Hypothalamus (tissue), 51 donors: Measurements from ENCODE around the gene GALNT4.
A peak's percentile ranks its signal among the peaks of the same experiment; 100 is the strongest.

Experiments used
- DNase-seq, 51 donors: peaks; one replicate each; lab custom pipeline; 2025; lab: John Stamatoyannopoulos, UW

GALNT4 gene

DNA sequence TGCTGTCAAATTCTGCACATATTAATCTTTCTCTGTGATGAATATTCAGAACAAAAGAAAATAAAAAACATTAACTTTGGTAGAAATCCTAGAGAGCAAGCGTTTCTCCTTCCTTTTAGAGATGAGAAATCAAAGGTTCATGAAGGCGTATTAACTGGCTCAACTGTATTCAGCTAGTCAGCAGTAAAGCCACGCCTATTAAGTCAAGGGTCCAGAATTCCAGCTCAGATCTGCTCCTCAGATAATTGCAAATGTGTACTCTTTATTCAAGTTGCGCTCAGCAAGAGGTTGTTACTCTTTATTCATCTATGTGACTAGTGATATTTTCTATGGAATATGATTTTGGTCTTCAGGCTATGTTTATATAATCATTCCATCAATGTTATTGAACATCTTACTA lies 14.3 kb upstream of the GALNT4 start:
- DNase-seq: no peak

DNA sequence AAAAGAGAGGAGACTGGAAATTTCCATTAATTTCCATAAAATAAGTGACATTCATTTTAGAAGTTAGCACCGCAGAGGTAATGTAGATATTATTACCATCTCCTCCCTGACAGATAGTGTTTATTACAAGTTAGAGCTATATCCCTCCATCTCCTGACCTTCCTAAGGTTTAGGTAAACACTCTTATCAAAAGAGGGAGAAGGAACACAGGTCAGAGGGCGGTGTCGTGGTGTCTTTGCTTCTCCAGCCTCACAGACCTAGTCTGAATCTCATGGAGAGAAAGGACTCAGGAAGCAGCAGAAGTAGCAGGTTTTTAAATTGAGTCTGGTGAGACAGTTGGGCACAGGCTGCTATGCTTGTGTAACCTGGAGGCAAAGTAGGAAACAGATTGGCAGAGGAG lies 12.8 kb upstream of the GALNT4 start:
- DNase-seq: no peak

DNA sequence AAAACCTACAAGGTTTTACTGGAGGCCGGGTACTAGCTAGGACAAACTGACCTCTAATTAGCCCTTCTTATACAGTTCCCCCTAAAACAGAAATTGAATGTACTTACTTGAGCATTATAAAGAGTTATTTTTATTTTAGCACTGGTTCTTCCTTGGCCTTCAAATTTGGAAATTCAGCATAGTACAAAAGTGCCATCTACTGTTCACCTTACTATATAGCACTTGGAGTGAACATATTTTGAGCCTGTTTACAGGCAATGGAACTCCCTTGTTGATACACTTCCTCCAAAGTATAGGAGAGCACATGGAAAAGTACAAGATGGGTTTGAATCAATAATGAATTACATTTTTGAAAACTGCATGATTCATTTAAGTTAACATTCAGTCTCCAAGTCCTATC lies 5.1 kb upstream of the GALNT4 start:
- DNase-seq: peak in 3 of 51 donors; percentile 5 to 59 (median 22)

DNA sequence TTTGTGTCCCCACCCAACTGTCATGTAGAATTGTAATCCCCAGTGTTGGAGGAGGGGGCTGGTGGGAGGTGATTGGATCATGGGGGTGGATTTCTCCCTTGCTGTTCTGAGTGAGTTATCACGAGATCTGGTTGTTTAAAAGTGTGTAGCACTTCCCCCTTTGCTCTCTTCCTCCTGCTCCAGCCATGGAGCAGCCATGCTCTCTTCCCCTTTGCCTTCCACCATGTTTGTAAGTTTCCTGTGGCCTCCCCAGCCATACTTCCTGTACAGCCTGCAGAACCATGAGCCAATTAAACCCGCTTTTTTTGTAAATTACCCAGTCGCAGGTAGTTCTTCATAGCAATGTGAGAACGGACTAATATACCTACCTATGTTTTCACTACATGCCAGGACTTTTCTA lies 3.8 kb upstream of the GALNT4 start:
- DNase-seq: no peak

DNA sequence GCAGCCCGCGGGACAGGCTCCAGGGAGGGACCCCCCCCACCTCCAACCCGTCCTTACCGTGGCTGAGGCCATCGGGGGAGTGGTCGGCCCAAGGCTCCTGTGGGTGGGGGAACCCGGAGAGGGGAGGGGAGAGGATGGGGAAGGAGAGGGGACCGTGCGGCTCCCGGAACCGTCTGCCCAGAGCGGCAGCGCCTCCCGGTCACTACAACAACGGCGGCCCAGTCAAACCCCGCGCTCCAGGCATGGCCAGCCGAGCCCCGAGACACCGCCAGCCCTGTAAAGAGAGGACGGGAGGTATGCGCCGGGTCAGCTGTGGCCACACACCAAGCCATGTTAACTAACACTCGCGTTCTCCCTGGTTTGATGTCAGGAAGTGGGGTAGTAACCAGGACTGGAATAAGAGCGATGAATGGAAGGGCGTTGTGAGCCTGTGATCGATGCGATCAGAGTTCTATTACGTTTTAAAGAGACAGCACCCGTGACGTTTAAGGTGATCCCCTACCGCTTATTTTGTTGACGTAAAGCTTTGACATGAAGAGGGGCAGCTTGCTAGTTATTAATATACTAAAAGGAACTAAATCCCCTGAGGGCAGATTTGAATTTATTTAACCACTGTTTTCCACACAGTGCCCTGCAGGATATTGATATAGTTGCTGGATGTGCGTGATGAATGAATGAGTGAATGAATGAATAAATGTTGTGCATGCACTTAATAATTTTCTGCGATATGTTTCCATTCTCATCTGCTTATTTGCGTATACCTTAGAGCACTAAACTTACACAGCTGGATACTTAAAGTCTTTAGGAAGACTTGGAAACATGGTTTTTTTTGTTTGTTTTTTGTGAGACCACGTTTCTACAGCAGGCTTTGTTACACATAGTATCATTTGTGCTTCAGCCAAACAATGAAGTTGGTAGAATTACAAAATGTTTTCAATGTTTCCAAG lies 1.5 kb upstream of the GALNT4 start, which contains the start of gene POC1B:
Gene POC1B, minus strand, starts transcription at position 224 of the 947 bp plus-strand sequence. Its CDS starts 152 bp downstream, at position 72.
- peak; percentile 35 to 92 (median 77) for DNase-seq

DNA sequence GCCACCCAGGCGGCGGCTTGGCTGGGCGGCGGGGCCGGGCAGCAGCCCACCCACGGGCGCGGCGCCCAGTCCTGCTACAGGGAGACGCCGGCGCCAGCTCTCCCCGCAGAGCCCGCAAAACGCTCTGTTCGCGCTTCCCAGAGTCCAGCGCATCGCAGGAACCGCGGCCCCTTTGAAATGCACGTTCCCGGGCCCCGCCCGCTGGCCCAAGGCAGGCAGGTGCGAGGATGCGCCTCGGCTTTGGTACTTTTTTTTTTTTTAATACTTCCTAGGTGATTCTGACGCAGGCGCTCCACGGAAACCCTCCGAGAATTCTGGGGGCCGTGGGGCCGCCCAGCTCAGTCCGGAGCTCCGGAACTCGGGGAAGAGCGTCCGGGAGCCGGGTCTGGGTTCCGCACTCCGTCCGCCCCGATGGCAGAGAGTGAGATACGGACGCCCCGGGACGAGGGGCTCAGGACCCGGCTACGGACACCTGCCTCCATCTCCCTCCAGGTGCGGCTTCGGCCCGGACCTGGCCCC lies 768 bp upstream of the GALNT4 start:
- peak in 31 of 51 donors; percentile 5 to 75 (median 48) for DNase-seq

DNA sequence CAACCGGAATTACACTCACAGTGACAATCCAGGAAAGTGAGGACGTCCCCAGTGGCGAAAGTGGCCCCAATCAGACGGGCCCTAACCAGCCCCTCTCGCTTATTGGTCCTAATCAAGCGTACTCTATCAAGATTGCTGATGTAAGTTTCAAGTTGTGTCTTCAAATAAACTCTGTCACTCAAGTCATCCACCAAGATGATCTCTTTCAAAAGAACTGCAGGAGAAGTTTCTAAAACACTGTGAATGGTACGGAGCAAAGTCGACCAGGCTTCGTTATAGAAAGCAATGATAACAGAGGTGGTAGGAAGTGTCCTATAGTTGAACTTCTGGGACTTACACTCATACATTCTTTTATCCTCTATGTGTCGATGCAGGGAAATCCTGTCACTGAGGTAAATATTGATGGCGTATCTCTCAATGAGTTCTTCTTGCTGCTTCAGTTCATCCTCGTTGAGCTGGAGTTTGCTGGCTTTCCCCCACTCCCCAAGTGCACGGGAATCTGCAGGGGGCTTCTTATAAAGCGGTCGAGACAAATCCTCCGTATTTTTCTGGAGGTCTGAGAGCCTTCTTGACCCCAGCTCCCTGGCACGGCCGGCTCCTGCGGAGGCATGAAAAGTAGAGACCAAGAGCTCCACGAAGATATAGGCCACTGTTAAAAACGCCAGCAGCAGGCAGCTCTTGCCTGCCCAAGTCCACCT lies 604 bp downstream of the GALNT4 start:
- no peak for DNase-seq

DNA sequence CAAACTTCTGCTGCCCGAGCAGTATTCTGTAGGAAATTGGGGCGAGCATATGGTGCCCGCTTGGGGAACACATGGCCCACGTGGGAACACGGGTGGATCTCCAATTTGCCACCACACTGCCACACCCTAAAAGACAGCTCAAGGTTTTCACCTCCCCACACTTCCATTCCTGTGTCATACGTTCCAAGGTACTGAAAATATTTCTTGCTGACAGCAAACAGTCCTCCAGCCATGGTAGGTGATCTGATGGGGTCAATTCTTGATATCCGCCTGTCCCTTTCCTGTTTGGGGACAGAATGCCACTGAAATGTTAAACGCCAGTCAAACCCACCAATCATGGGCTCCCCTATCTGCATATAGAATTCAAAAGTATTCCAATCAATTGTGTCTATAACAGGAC lies 1.2 kb downstream of the GALNT4 start:
- no peak for DNase-seq

DNA sequence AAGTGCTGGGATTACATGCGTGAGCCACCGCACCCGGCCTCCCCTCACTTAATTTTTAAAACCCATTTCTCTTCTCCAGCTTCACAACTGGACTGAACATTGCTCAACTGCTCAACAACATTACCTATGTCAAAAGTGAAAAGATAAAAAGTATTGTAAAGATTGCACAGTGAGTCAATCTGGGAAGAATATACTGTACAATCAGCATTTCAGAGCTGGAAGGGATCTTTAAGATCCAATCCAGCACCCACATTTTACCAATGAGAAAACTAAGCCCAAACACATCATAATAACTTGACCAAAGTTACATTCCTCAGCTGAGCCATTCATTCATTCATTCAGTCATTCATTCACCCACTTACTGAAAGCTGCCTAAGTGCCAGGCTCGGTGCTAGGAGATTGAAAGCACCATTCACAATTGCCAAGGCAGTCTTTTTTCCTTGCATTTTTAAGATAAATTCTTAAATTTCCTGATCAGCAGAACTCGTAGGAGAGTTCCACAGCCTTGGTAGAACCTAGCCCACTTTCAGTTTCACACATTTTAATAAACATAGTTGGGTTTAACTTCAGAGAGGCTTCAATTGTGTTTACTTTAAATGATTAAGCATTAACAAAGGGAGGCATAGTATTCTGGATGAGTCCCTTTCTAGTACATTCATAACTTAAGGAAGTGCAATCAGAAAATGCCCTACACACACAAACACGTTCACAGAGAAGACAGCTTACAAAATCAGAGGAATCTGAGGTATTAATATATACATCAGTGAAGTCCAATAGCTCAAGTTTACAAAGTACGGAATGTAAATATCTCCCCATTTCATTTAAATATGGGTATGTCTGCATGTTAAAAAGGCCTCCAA lies 3.0 kb downstream of the GALNT4 start:
- no peak for DNase-seq

DNA sequence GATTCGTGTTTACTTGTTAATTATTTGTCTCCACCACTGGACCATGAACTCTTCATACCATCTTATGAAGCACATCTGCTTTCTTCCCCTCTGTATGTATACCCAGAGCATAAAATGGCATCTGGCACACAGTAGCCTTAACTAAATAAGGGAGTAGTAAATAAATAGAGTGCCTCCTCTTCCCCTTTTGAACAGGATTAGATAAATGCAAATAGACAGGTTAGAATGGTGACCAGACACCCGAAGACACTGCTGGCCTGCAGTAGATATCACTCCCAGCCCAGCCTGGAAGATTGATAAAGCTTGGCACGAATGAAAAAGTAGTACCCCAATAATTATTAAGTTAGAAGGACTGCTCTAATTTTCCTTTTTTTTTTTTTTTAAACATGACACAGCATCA lies 6.9 kb downstream of the GALNT4 start:
- no peak for DNase-seq

DNA sequence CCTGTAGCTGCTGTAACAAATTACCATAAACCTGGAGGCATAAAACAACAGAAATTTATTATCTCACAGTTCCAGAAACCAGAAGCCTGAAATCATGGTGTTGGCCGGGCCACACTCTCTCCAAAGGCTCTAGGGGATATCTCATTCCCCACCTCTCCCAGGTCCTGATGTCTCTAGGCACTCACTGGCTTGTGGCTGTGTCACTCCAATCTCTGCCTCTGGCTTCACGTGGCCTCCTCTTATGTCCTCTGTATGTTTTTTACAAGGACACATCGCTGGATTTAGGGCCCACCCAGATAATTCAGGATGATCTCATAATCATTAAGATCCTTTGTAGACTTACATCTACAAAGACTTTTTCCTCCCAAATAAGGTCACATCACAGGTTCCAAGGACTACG lies 8.0 kb downstream of the GALNT4 start:
- DNase-seq: no peak

DNA sequence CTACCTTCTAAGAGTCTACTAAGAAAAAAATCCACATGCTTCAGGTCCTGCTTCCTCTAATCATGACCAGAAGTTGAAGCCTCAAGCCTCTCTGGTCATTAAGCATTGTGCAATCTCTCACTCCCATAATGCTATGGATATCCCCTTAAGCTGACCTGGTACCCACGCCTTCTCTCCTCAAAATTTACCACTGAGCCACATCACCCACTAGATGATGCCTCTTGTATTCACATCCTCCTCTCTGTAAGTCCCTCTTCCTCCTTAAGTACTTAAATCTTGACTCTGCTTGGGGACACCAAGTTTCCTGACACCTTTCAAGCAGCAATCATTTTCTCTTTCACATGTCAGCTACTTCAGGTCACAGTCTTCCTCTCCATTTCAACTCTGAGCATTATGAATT lies 9.8 kb downstream of the GALNT4 start:
- DNase-seq: no peak

DNA sequence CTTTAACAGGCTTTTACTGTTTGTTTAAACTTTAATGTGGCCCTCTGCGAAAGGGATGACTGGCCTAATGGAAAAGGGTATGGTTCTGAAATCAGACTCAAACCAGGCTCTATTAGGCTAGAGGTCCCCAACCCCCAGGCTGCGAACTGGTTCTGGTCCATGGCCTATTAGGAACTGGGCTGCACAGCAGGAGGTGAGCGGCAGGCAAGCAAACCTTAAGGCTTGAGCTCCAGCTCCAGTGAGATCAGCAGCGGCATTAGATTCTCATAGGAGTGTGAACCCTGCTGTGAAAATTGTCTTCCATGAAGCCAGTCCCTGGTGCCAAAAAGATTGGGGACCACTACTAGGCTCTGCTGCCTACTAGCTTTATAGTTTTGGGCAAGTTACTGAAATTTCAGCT lies 11.1 kb downstream of the GALNT4 start:
- no peak for DNase-seq

DNA sequence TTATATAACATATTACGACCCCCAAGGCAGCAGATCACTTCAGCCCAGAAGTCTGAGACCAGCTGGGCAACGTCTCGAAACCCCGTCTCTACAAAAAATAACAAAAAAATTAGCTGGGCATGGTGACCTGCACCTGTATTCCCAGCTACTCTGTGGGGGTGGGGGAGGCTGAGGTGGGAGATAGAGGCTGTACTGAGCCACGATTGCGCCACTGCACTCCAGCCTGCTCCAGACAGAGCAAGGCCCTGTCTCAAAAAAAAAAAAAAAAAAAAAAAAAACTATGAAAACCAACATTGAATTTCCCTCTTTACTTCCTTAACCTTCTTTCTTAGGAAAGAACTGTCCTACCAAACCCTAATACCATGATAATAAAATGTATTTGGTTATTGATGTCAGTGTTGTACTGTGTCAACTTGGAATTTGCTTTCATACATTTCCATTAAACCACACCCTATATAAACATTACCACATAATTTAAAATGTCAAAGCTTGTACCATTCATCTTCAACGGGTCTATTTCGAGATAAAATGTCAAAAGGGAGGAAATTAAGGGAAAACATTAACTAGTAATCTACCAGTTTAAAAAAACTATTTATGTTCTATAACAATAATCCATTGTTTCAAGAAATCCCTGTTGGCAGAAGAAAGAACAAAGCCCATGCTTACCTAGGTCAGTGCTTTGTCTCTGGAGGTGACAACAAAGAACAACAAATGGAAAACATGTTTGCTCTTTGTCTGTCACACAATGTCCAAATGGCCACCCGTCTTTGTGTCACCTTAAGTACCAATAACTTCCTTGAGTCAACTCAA lies 17.4 kb downstream of the GALNT4 start:
- no peak for DNase-seq

DNA sequence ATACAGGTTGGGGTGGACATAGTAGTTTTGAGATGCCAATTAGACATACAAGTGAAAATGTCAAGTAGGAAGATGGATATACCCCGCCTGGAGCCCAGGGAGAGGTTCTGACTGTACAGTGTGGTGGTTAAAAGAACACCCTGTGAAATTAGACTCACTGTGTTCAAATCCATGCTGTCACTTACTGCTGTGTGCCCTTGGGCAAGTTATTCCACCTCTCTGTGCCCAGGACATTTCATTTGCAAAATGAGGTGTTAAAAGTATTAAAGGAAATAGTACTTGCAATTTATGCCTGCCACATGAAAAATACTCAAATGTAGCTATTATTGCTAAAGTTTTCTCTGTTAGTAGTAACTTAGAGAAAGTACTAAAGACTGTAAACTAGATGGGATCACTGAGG lies 18.5 kb downstream of the GALNT4 start:
- DNase-seq: no peak

DNA sequence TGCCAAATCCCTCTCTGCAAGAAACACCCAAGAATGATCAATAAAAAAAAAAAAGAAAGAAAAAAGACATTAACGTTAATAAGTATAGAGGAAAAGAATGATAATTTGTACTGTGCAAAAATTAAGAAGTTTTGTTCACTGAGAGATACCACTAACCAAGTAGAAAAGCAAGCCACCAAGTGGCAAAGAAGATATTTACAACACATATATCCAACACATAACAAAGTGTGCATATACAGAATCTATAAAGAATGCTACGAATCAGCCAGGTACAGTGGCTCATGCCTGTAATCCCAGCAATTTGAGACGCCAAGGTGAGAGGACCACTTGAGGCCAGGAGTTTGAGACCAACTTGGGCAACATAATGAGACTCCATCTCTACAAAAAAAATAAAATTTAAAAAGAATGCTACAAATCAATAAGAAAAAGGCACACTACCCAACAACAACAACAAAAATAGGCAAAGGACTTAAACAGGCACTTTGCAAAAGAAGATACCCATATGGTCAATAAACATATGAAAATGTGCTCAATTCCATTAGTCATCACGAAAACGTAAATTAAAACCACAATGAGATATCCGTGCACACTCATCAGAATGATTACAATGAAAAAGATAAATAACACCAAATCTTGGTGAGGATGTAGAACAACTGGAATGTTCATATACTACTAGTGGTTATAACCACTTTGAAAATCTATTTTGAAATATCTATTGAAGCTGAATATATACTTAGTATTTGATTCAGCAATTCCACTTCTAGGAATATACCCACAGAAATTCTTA lies 19.8 kb downstream of the GALNT4 start:
- no peak for DNase-seq

DNA sequence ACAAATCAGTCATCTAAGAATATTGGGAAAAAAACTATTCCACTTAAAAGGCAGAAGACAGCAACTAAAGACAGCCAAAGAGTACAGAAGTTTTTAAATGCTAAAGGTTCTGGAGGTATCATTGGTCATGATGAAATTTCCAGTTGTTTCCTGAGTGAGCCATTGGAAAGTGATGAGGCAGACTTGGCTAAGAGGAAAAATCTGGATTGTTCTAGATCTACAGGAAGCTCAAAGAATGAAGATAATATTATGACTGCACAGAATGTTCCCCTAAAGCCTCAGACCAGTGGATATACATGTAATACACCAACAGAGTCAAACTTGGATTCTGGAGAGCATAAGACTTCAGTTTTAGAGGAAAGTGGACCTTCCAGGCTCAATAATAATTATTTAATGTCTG lies 22.8 kb downstream of the GALNT4 start:
- DNase-seq: no peak

DNA sequence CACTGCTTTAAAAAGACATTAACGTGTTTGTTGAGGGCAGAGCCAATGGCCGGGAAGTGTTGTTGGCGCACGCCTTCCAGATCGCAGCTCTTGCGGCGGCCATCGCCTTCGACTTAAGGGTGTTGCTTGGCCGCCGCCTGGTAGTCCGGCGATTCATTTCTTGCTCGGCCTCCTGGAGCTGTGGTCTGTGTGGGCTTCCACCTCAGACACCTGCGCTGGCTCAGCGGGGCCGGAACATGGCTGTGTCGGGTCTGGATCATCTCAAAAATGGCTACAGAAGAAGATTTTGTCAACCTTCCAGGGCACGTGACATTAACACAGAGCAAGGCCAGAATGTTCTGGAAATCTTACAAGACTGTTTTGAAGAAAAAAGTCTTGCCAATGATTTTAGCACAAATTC lies 24.7 kb downstream of the GALNT4 start:
- DNase-seq: no peak

DNA sequence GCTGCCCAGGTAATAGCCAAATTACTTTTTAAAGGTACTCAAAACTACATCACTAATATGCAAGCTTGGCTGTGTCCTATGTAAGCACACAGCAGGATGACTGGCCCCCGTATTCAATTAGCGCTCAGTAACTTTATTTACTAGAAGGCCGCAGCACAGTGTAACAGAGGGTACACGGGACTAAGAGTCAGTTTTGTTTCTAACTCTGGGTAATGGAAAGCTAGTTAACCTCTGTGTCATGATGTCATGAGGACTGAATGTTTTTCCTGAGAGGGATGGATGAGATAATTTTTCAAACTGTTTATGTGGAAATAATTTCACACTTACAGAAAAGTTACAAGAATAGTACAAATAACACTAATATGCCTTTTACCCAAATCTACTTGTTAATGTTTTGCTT lies 27.1 kb downstream of the GALNT4 start:
- no peak for DNase-seq
